Measurements from ENCODE around the gene HDAC9. TPM values are rescaled to one million over a fixed set of nuclear protein-coding genes. Genes with fewer than 3 reads are reported as not detected.
A peak's percentile ranks its signal among the peaks of the same experiment; 100 is the strongest.
"Not testable (repeated sequence)": the region's sequence is repeated elsewhere in the genome, so short reads cannot be mapped to it uniquely, and the experiment has no call there.

Gene HDAC9
- total RNA-seq, 1 experiment from 2014 or later: 17.1 TPM

- no peaks in the 10 kb centered on the region for H3K9me3 ChIP-seq (ENCODE audit: control insufficient read depth, insufficient read depth, low read depth, low read length)
- H3K27me3 ChIP-seq (ENCODE audit: control insufficient read depth, insufficient read depth, low read length): no peaks in the 10 kb centered on the region
- intact Hi-C loops (cut with micrococcal nuclease; ENCODE audit: unreplicated experiment): no loop called here
- H3K27ac ChIP-seq (ENCODE audit: low read length): peak overlapping the region; percentile 62
- 0 out of 2 replicates have a peak, but pooled peaks cover 5% of the 10 kb centered on the region for H3K4me1 ChIP-seq (ENCODE audit: control insufficient read depth, insufficient read depth, low read length)
- in situ Hi-C loops (cut with HindIII; ENCODE audit: low pct_unique_long_range_greater_than_20kb, low sequenced_read_pairs): no loop called here
- H3K36me3 ChIP-seq (ENCODE audit: control insufficient read depth, insufficient read depth, low read length): no peaks in the 10 kb centered on the region
- ATAC-seq (peak; percentile 69), DNase-seq (ENCODE audit: low read depth, low spot score) (no peak)
- ChIA-PET CTCF (no interaction called here), POLR2A (interaction anchor here (0.7 kb wide), 1 partner anchor 1683 kb away, joined by 3 read pairs; no protein-coding TSS in a partner anchor)
- TF ChIP-seq, protein P1, sequence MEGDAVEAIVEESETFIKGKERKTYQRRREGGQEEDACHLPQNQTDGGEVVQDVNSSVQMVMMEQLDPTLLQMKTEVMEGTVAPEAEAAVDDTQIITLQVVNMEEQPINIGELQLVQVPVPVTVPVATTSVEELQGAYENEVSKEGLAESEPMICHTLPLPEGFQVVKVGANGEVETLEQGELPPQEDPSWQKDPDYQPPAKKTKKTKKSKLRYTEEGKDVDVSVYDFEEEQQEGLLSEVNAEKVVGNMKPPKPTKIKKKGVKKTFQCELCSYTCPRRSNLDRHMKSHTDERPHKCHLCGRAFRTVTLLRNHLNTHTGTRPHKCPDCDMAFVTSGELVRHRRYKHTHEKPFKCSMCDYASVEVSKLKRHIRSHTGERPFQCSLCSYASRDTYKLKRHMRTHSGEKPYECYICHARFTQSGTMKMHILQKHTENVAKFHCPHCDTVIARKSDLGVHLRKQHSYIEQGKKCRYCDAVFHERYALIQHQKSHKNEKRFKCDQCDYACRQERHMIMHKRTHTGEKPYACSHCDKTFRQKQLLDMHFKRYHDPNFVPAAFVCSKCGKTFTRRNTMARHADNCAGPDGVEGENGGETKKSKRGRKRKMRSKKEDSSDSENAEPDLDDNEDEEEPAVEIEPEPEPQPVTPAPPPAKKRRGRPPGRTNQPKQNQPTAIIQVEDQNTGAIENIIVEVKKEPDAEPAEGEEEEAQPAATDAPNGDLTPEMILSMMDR (IDR thresholded peaks at IDR 0.05): no peak
- TF ChIP-seq SIN3A (IDR thresholded peaks at IDR 0.05; ENCODE audit: borderline replicate concordance, insufficient read depth, low read depth, low read length): no peak
- no peak for TF ChIP-seq REST (IDR thresholded peaks at IDR 0.05; ENCODE audit: insufficient read depth in 1 of 2, low read depth in 2 of 2, low read length in 1 of 2)
- no peak for TF ChIP-seq TCF7L2 (IDR thresholded peaks at IDR 0.05; ENCODE audit: low read depth, low read length)
- no peak for TF ChIP-seq POLR2AphosphoS5 (IDR thresholded peaks at IDR 0.05; ENCODE audit: low read depth, low read length)
- no peak overlapping the region for H3K4me3 ChIP-seq (ENCODE audit: low read depth in 2 of 2, low read length in 2 of 2)
- no TSS peak for BruUV-seq (replicated peaks)
Measured at GRCh38 chr7:18978108-18978495, 482.6 kb downstream of the HDAC9 start.

DNA sequence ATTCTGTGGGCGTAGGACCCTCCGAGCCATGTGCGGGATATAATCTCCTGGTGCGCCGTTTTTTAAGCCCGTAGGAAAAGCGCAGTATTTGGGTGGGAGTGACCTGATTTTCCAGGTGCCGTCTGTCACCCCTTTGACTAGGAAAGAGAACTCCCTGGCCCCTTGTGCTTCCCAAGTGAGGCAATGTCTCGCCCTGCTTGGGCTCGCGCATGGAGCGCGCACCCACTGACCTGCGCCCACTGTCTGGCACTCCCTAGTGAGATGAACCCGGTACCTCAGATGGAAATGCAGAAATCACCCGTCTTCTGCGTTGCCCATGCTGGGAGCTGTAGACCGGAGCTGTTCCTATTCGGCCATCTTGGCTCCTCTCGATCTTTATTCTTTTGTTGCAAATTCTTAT, 495.2 kb downstream of the HDAC9 start:
- H3K27ac ChIP-seq (ENCODE audit: low read length); DNase-seq (ENCODE audit: low read depth, low spot score); in situ Hi-C loops (cut with HindIII; ENCODE audit: low pct_unique_long_range_greater_than_20kb, low sequenced_read_pairs); H3K36me3 ChIP-seq (ENCODE audit: control insufficient read depth, insufficient read depth, low read length); ATAC-seq; BruUV-seq (replicated peaks); H3K4me1 ChIP-seq (ENCODE audit: control insufficient read depth, insufficient read depth, low read length); CTCF ChIA-PET; H3K4me3 ChIP-seq (ENCODE audit: low read depth in 2 of 2, low read length in 2 of 2); POLR2A ChIA-PET; H3K9me3 ChIP-seq (ENCODE audit: control insufficient read depth, insufficient read depth, low read depth, low read length); intact Hi-C loops (cut with micrococcal nuclease; ENCODE audit: unreplicated experiment); H3K27me3 ChIP-seq (ENCODE audit: control insufficient read depth, insufficient read depth, low read length): not testable (repeated sequence)

GRCh38 chr7:18993933-18994668, 498.6 kb downstream of the HDAC9 start:
- CTCF ChIA-PET: no interaction called here
- in situ Hi-C loops (cut with HindIII; ENCODE audit: low pct_unique_long_range_greater_than_20kb, low sequenced_read_pairs): no loop called here
- ATAC-seq: no peak

More at GRCh38 chr7:18993933-18994668, 498.6 kb downstream of the HDAC9 start:
- TF ChIP-seq, protein P1 (IDR thresholded peaks at IDR 0.05): no peak
- POLR2A ChIA-PET: no interaction called here
- Histone ChIP-seq H3K27ac (ENCODE audit: low read length) (no peak overlapping the region), H3K4me3 (ENCODE audit: low read depth in 2 of 2, low read length in 2 of 2) (no peak overlapping the region), H3K9me3 (ENCODE audit: control insufficient read depth, insufficient read depth, low read depth, low read length) (no peaks in the 10 kb centered on the region), H3K4me1 (ENCODE audit: control insufficient read depth, insufficient read depth, low read length) (no peaks in the 10 kb centered on the region), H3K27me3 (ENCODE audit: control insufficient read depth, insufficient read depth, low read length) (no peaks in the 10 kb centered on the region), H3K36me3 (ENCODE audit: control insufficient read depth, insufficient read depth, low read length) (no peaks in the 10 kb centered on the region)
- intact Hi-C loops (cut with micrococcal nuclease; ENCODE audit: unreplicated experiment): no loop called here
- BruUV-seq (replicated peaks): no TSS peak
- no peak for DNase-seq (ENCODE audit: low read depth, low spot score)
